Germinal center (tissue), 1 donor: Measurements from ENCODE around the gene NECTIN4.
A peak's percentile ranks its signal among the peaks of the same experiment; 100 is the strongest.

Experiments
- DNase-seq: peaks from one replicate; pipeline ENCODE4 v3.0.0; 2012; ENCODE audit warnings: mixed read lengths, low spot score

The NECTIN4 gene

GRCh38 chr1:161111527-161111926 is 22.2 kb upstream of the NECTIN4 start:
- no peak for DNase-seq

GRCh38 chr1:161111117-161111516 is 21.8 kb upstream of the NECTIN4 start:
- no peak for DNase-seq

- DNase-seq = no peak
These were observed 17.1 kb upstream of the NECTIN4 start for GRCh38 chr1:161106431-161106830.

GRCh38 chr1:161100556-161100955 is 11.2 kb upstream of the NECTIN4 start:
- no peak for DNase-seq

GRCh38 chr1:161099090-161099802 is 9.9 kb upstream of the NECTIN4 start:
- DNase-seq = no peak

GRCh38 chr1:161098210-161099068 is 9.1 kb upstream of the NECTIN4 start, which contains the start of gene KLHDC9:
KLHDC9 (plus strand) TSS chr1:161098361; CDS start chr1:161098536, 175 bp downstream.
- peak; percentile 77 for DNase-seq

- no peak for DNase-seq
These were observed 7.2 kb upstream of the NECTIN4 start for GRCh38 chr1:161096530-161096929.

GRCh38 chr1:161096015-161096414 is 6.7 kb upstream of the NECTIN4 start:
- DNase-seq = no peak

- DNase-seq = no peak
These were observed 5.9 kb upstream of the NECTIN4 start for GRCh38 chr1:161095230-161095629.

- DNase-seq = no peak
These were observed 5.1 kb upstream of the NECTIN4 start for GRCh38 chr1:161094481-161094880.

- DNase-seq = no peak
These were observed 3.3 kb upstream of the NECTIN4 start for GRCh38 chr1:161092621-161093028.

- no peak for DNase-seq
These were observed 2.6 kb upstream of the NECTIN4 start for GRCh38 chr1:161091796-161092507.

- no peak for DNase-seq
These were observed 1.7 kb upstream of the NECTIN4 start for GRCh38 chr1:161091093-161091492.

GRCh38 chr1:161090617-161091016 is 1.3 kb upstream of the NECTIN4 start:
- no peak for DNase-seq

- DNase-seq = no peak
These were observed 580 bp upstream of the NECTIN4 start for GRCh38 chr1:161089938-161090337.

- no peak for DNase-seq
These were observed 709 bp downstream of the NECTIN4 start for GRCh38 chr1:161088587-161089110.

GRCh38 chr1:161086457-161086856 is 2.9 kb downstream of the NECTIN4 start:
- no peak for DNase-seq

GRCh38 chr1:161085165-161085564 is 4.2 kb downstream of the NECTIN4 start:
- no peak for DNase-seq

GRCh38 chr1:161084597-161084988 is 4.8 kb downstream of the NECTIN4 start:
- DNase-seq = no peak

GRCh38 chr1:161083748-161084596 is 5.4 kb downstream of the NECTIN4 start:
- no peak for DNase-seq

GRCh38 chr1:161082996-161083747 is 6.2 kb downstream of the NECTIN4 start:
- DNase-seq = no peak
